ENCODE data around the gene SLC24A4.

Gene SLC24A4

DNA sequence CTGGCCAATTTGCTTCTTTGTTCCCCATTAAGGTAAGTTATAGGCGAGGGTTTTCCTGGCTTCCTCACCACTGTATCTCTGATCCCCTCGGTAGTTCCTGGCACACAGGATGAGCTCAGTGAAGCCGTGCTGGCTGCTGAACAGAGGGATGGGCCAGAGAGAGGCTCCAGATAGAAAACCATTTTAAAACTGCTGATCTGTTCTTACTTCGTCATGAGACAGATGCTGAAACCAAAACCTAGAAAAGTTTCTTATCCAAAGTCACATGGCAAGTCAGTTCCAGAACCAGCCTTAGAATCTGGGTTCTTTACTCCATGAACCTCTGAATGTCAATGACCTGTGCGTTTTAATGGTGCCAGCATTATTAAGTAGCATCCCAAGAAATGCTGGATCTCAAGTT lies 114.3 kb downstream of the SLC24A4 start:
- Histone ChIP-seq H3K9me3 (ENCODE audit: control insufficient read depth, low read length) (peaks cover 5% of the 10 kb centered on the region), H3K4me1 (ENCODE audit: control insufficient read depth, insufficient read depth, low read length, poor library complexity, severe bottlenecking) (no peaks in the 10 kb centered on the region), H3K4me3 (ENCODE audit: extremely low read depth, insufficient read depth, low read length, poor library complexity, severe bottlenecking) (no peak overlapping the region), H3K36me3 (ENCODE audit: control insufficient read depth, insufficient read depth, low read length) (no peaks in the 10 kb centered on the region), H3K27ac (ENCODE audit: low read depth, low read length, severe bottlenecking) (no peak overlapping the region)
- WGBS, 2 experiments (ENCODE audit: insufficient coverage in 2 of 2): 90 to 100% methylated on average over 4 to 5 of the region's 5 CpGs

DNA sequence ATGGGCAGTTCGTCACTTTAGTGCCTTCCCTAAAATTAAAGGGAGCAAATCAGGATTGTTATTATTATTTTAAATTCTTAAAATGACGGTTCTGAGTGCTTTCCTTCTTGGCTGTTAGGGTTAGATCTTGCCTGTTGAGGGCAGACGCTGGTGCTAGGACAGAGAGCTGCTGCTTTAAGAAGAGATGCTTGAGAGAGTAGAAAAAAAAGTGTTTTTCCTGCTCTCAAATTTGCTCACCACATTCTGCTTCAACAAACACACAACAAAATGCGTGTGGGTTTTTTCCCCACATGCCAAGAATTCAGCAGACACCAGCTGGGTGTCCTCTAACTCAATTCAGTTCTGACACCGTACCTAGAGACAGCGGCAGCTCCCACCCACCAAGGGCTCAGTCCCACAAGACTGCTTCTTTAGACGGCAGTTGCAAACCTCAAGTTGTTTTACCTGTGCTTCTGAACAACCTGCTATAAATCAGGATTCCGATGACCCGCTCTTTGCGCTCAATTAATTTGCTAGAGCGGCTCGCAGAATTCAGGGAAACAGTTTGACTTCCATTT lies 114.8 kb downstream of the SLC24A4 start:
- no peaks in the 10 kb centered on the region for H3K36me3 ChIP-seq (ENCODE audit: control insufficient read depth, insufficient read depth, low read length)
- 87 to 94% methylated on average over 5 to 11 of the region's 12 CpGs for WGBS, 2 experiments (ENCODE audit: insufficient coverage in 2 of 2)
- H3K4me3 ChIP-seq (ENCODE audit: extremely low read depth, insufficient read depth, low read length, poor library complexity, severe bottlenecking): no peak overlapping the region
- H3K4me1 ChIP-seq (ENCODE audit: control insufficient read depth, insufficient read depth, low read length, poor library complexity, severe bottlenecking): no peaks in the 10 kb centered on the region
- peaks cover 5% of the 10 kb centered on the region for H3K9me3 ChIP-seq (ENCODE audit: control insufficient read depth, low read length)
- no peak overlapping the region for H3K27ac ChIP-seq (ENCODE audit: low read depth, low read length, severe bottlenecking)

DNA sequence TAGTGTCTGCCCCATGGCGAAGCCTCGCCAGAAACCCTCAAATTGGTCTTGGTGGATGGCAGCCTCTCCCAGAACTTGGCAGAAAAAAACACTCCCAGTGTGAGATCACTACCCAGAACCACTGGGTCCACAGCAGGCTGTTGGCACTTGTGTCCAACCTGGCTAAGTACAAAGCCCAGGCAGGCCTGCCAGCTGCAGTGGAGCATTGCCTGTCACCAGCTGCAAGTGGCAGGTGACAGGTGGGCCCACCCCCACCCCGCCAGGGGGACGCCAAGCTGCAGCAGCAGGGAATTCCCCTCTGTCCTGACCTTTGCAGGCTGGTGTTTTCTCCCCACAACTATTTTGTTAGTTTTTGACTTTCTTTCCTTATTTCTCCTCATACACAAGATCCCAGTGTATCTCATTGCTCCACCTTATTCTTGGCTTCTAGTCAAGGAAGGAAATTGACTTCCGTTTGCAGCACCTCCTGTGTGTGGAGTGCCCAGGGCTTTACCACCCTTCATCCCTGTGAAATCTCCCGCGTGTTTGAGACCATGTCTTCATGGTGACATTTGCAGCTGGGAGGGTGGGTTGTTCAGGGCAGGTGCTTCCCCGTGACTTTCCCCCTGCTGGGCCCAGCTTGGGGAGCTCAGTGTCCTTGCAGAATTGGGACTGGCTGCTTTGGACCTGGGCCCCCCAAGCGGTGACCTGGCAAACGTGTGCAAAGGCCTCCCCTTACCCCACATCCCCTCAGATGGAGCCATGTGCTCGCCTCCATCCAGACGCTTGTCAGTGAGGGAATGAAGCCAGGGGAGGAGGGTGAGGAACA lies 116.8 kb downstream of the SLC24A4 start:
- WGBS, 2 experiments (ENCODE audit: insufficient coverage in 2 of 2): 97 to 98% methylated on average over 3 to 8 of the region's 12 CpGs
- no peaks in the 10 kb centered on the region for H3K4me1 ChIP-seq (ENCODE audit: control insufficient read depth, insufficient read depth, low read length, poor library complexity, severe bottlenecking)
- no peaks in the 10 kb centered on the region for H3K9me3 ChIP-seq (ENCODE audit: control insufficient read depth, low read length)
- no peak overlapping the region for H3K4me3 ChIP-seq (ENCODE audit: extremely low read depth, insufficient read depth, low read length, poor library complexity, severe bottlenecking)
- no peak overlapping the region for H3K27ac ChIP-seq (ENCODE audit: low read depth, low read length, severe bottlenecking)
- H3K36me3 ChIP-seq (ENCODE audit: control insufficient read depth, insufficient read depth, low read length): no peaks in the 10 kb centered on the region

DNA sequence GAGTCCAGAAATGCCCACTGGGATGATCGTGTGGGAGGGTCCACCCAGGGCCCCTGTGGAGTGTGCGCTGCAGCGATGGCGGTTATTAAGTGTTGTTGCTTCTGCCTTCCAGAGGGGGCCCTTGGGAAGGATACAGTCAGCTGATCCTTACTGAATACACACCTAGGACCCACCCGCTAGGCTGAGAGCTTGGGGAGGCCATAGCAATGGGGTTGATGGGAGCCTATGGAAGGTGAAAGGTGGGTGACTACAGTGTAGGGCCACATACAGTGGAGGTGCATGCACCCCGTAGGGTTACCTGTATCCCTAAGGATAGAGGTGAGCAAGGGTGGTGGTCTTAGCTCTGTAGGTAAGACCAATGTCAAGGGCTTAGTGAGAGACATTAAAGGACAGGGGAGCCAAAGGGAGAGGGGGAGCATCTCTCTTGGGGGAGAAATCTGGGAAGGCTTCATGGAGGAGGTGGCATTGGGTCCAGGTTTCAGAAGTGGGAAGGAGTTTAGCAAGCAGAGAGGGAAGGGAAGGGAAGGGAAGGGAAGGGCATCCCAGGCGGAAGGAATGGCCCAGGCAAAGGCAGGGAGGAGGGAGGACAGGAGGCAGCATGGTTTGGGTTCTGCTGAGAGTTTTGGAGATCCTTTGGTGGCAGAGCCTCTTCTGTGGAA lies 117.5 kb downstream of the SLC24A4 start:
- Histone ChIP-seq H3K4me1 (ENCODE audit: control insufficient read depth, insufficient read depth, low read length, poor library complexity, severe bottlenecking) (no peaks in the 10 kb centered on the region), H3K27ac (ENCODE audit: low read depth, low read length, severe bottlenecking) (no peak overlapping the region), H3K9me3 (ENCODE audit: control insufficient read depth, low read length) (no peaks in the 10 kb centered on the region), H3K4me3 (ENCODE audit: extremely low read depth, insufficient read depth, low read length, poor library complexity, severe bottlenecking) (no peak overlapping the region), H3K36me3 (ENCODE audit: control insufficient read depth, insufficient read depth, low read length) (no peaks in the 10 kb centered on the region)
- 86 to 95% methylated on average over 2 to 3 of the region's 7 CpGs for WGBS, 2 experiments (ENCODE audit: insufficient coverage in 2 of 2)

DNA sequence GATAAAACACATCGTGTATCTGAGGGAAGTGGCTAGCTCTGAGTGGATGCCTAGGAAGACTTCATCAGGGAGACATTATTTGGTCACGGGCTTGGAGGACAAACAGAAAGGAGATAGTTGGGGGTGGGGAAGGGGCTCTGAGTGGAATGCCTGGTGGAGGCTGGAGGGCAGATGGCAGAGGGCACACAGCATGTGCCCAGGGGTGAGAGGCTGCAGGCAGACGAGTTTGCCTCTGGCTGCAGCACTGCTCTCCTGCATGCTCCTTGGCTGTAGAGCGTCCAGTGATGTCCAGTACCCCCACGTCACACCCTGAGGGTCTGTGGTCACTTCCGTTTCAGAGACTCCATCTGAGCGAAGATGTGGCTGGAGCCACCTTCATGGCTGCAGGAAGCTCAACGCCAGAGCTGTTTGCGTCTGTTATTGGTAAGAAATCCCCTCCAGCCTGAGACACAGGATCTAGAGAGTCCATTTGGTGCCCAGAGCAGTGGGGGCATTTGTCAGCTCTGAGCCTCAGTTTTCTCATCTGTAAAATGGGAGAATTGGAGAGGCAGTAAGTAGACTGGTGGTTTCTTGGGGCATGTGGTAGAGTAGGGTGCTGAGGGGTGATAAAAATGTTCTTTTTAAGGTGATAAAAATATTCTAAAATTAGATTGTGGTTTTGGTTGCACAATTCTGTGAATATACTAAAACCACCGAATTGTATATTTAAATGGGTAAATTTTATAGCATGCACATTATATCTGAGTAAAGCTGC lies 119.0 kb downstream of the SLC24A4 start:
- 87 to 89% methylated on average over 9 of the region's 10 CpGs for WGBS, 2 experiments (ENCODE audit: insufficient coverage in 2 of 2)
- Histone ChIP-seq H3K4me1 (ENCODE audit: control insufficient read depth, insufficient read depth, low read length, poor library complexity, severe bottlenecking) (no peaks in the 10 kb centered on the region), H3K36me3 (ENCODE audit: control insufficient read depth, insufficient read depth, low read length) (no peaks in the 10 kb centered on the region), H3K27ac (ENCODE audit: low read depth, low read length, severe bottlenecking) (no peak overlapping the region), H3K4me3 (ENCODE audit: extremely low read depth, insufficient read depth, low read length, poor library complexity, severe bottlenecking) (no peak overlapping the region), H3K9me3 (ENCODE audit: control insufficient read depth, low read length) (no peaks in the 10 kb centered on the region)

DNA sequence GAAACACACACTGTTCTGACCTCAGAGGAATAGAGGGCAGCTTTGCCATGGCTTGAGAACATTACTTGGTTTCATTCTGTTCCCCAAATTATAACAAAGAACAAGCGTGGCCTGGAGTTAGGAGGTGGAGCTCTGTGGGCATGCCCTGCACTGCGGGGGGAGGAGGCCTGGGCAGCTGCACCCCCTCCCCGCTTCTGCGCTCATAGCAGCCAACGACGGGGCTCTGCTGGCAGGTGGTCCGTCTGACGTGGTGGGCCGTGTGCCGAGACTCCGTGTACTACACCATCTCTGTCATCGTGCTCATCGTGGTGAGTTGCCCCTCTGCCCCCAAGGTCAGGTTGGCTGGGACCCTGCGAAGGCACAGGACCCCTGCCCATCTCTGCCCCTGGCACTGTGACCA lies 120.2 kb downstream of the SLC24A4 start:
- WGBS, 2 experiments (ENCODE audit: insufficient coverage in 2 of 2): 85 to 88% methylated on average over 11 to 14 of the region's 14 CpGs
- Histone ChIP-seq H3K4me1 (ENCODE audit: control insufficient read depth, insufficient read depth, low read length, poor library complexity, severe bottlenecking) (no peaks in the 10 kb centered on the region), H3K9me3 (ENCODE audit: control insufficient read depth, low read length) (no peaks in the 10 kb centered on the region), H3K36me3 (ENCODE audit: control insufficient read depth, insufficient read depth, low read length) (no peaks in the 10 kb centered on the region), H3K4me3 (ENCODE audit: extremely low read depth, insufficient read depth, low read length, poor library complexity, severe bottlenecking) (no peak overlapping the region), H3K27ac (ENCODE audit: low read depth, low read length, severe bottlenecking) (no peak overlapping the region)

DNA sequence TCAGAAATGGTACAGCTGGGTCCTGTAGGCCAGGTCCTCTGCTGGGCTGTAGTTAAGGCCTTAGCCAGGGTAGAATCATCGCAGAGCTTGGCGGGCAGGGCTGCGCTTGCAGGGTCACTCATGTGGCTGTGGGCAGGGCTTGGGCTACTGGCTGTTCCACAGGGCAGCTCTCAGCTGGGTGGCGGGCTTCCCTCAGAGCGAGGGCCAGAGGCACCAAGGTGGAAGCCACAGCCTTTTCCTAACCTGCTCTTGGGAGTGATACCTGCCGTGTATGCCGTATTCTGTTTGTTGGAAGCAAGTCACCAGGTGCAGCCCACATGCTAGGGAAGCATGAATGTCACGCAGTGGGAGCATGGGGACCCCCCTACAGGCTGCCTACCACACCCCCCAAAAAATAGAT lies 120.8 kb downstream of the SLC24A4 start:
- WGBS, 2 experiments (ENCODE audit: insufficient coverage in 2 of 2): 94 to 98% methylated on average over 7 to 8 of the region's 8 CpGs
- Histone ChIP-seq H3K9me3 (ENCODE audit: control insufficient read depth, low read length) (no peaks in the 10 kb centered on the region), H3K4me1 (ENCODE audit: control insufficient read depth, insufficient read depth, low read length, poor library complexity, severe bottlenecking) (no peaks in the 10 kb centered on the region), H3K27ac (ENCODE audit: low read depth, low read length, severe bottlenecking) (no peak overlapping the region), H3K4me3 (ENCODE audit: extremely low read depth, insufficient read depth, low read length, poor library complexity, severe bottlenecking) (no peak overlapping the region), H3K36me3 (ENCODE audit: control insufficient read depth, insufficient read depth, low read length) (no peaks in the 10 kb centered on the region)

DNA sequence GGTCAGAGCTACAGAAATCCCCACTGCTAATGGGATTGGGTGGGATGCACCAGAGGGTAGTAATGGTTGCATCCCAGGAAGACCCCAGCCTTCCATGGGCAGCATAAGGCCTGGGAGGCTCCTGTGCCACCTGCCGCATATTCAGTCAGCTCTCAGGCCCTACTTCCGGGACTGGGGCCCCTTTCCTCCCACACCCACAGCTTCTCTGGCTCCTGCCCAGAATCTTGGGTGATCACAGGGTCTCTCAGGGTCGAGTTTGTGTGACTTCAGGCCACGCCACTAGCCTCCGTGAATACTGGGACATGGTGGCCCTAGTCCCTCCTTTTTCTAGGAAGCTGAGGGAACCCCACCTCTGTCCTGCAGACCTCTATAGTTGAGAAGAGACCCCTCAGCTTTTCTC lies 123.8 kb downstream of the SLC24A4 start:
- Histone ChIP-seq H3K4me1 (ENCODE audit: control insufficient read depth, insufficient read depth, low read length, poor library complexity, severe bottlenecking) (peaks cover 13% of the 10 kb centered on the region), H3K36me3 (ENCODE audit: control insufficient read depth, insufficient read depth, low read length) (no peaks in the 10 kb centered on the region), H3K4me3 (ENCODE audit: extremely low read depth, insufficient read depth, low read length, poor library complexity, severe bottlenecking) (no peak overlapping the region), H3K27ac (ENCODE audit: low read depth, low read length, severe bottlenecking) (no peak overlapping the region), H3K9me3 (ENCODE audit: control insufficient read depth, low read length) (no peaks in the 10 kb centered on the region)
- 86 to 96% methylated on average over 5 of the region's 5 CpGs for WGBS, 2 experiments (ENCODE audit: insufficient coverage in 2 of 2)

DNA sequence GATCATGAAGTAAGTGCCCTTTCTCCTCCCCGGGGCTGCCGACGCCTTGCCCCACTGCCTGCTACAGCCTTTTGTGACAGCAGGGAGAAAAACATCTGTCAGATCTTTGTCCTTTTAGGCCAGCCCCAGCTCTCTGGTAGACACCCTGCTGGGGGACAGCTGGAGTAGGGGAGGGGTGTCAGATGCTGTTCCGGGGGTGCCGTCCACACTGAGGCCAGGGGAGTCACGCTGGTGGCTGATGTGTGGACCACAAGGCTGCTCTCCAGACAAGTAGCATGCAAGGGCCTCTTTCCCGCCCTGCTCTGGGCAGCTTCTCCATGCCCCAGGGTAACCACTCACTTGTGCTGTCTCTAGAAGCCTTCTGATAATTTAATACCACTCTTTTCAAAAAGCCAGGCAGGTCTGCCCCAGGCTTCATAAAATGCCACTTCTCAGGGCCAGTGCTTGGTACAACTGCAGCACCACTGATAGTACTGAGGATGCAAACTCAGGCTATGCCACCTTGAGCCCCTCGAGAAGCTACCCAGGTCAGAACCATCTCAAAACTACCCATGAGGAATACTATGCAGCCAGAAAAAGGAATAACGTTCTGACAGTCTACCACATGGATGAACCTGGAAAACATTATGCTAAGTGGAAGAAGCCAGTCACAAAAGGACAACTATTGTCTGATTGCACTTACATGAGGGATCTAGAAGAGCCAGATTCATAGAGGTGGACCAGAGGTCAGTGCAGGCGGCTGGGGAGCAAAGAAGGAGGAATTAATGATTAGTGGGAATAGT lies 124.6 kb downstream of the SLC24A4 start:
- H3K4me1 ChIP-seq (ENCODE audit: control insufficient read depth, insufficient read depth, low read length, poor library complexity, severe bottlenecking): peaks cover 15% of the 10 kb centered on the region
- no peak overlapping the region for H3K4me3 ChIP-seq (ENCODE audit: extremely low read depth, insufficient read depth, low read length, poor library complexity, severe bottlenecking)
- H3K9me3 ChIP-seq (ENCODE audit: control insufficient read depth, low read length): no peaks in the 10 kb centered on the region
- H3K27ac ChIP-seq (ENCODE audit: low read depth, low read length, severe bottlenecking): no peak overlapping the region
- no peaks in the 10 kb centered on the region for H3K36me3 ChIP-seq (ENCODE audit: control insufficient read depth, insufficient read depth, low read length)
- WGBS, 2 experiments (ENCODE audit: insufficient coverage in 2 of 2): 90% methylated on average over 5 to 10 of the region's 10 CpGs

DNA sequence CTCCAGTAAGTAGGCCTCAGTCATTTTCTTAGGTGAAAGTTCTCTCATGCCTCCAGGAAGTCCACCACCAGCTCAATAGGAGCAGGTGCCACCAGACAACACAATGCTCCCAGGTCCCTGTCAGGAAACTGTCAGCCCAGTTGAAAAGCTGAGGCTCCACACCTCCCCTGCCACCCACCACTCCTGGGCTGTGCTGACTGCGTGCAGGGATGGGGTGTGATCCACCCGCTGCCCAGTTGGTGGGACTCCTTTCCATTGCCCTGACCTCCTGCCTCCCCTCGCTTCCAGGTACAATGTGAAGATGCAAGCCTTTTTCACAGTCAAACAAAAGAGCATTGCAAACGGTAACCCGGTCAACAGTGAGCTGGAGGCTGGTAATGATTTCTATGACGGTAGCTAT lies 125.8 kb downstream of the SLC24A4 start:
- H3K4me1 ChIP-seq (ENCODE audit: control insufficient read depth, insufficient read depth, low read length, poor library complexity, severe bottlenecking): peaks cover 15% of the 10 kb centered on the region
- H3K27ac ChIP-seq (ENCODE audit: low read depth, low read length, severe bottlenecking): no peak overlapping the region
- WGBS, 2 experiments (ENCODE audit: insufficient coverage in 2 of 2): 95 to 96% methylated on average over 4 to 6 of the region's 6 CpGs

More for the DNA sequence above, 125.8 kb downstream of the SLC24A4 start:
- H3K9me3 ChIP-seq (ENCODE audit: control insufficient read depth, low read length): no peaks in the 10 kb centered on the region
- H3K4me3 ChIP-seq (ENCODE audit: extremely low read depth, insufficient read depth, low read length, poor library complexity, severe bottlenecking): no peak overlapping the region
- H3K36me3 ChIP-seq (ENCODE audit: control insufficient read depth, insufficient read depth, low read length): no peaks in the 10 kb centered on the region

All from mesodermal cell (in vitro differentiated cells).